ENCODE results near the gene SDK2.

Gene SDK2

DNA sequence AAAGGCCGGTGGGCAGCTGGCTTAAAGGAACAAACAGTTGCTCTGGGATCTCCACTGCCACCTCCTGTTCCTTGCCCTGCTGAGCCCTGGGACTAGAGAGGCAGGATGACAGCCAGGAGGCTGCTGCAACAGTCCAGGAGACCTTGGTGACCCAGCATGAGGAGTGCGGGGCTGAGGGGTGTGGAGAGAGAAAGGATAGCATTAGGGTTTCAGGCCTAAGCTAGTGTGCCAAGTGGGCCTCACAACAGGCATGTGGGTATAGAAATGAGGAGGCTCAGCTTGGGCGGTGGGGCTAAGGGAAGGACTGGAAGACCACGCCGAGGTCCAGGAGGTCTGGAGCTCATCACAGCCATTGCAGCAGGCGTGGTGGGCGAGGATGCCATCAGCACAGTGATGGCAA, 39.8 kb downstream of the SDK2 start:
- no peaks in the 10 kb centered on the region for H3K27me3 ChIP-seq (ENCODE audit: control insufficient read depth in 3 of 3, insufficient read depth in 3 of 3, low read depth in 1 of 3, low read length in 3 of 3)
- H3K4me1 ChIP-seq (ENCODE audit: control insufficient read depth in 2 of 2, insufficient read depth in 1 of 2, low read depth in 1 of 2, low read length in 2 of 2), result peaks cover 2 to 23% of the 10 kb centered on the region in 2 donors
- H3K9ac ChIP-seq (ENCODE audit: low read depth, low read length, poor library complexity), result no peak overlapping the region
- no peak overlapping the region for H2BK5ac ChIP-seq (ENCODE audit: low read length)
- no peak overlapping the region for H3K4me2 ChIP-seq (ENCODE audit: insufficient read depth, low read length, poor library complexity, severe bottlenecking)
- no CpG with 5 or more reads among the region's 7 CpGs for WGBS, 2 donors (ENCODE audit: extremely low coverage in 2 of 2, insufficient read length in 2 of 2, insufficient replicate concordance in 1 of 2)
- peaks cover 23% of the 10 kb centered on the region for H3K79me1 ChIP-seq (ENCODE audit: low read depth, low read length)
- H3K4ac ChIP-seq (ENCODE audit: low read length), result no peak overlapping the region
- no peak overlapping the region for H2BK120ac ChIP-seq (ENCODE audit: low read depth, low read length)
- H4K8ac ChIP-seq (ENCODE audit: low read depth, low read length), result no peak overlapping the region
- H3K18ac ChIP-seq (ENCODE audit: low read length), result peak overlapping the region; percentile 62
- no peak overlapping the region for H2BK15ac ChIP-seq (ENCODE audit: low read length)
- peak overlapping the region; percentile 57 for H3K14ac ChIP-seq (ENCODE audit: low read length)
- H3K27ac ChIP-seq (replicated peaks; ENCODE audit: low read length), result no peak overlapping the region
- no peak overlapping the region for H2BK12ac ChIP-seq (ENCODE audit: low read length)
- no peak for DNase-seq (ENCODE audit: low spot score)
- no peak overlapping the region for H3K4me3 ChIP-seq (ENCODE audit: low read length in 2 of 2)
- peaks cover 5 to 6% of the 10 kb centered on the region in 2 donors for H3K36me3 ChIP-seq (replicated peaks in 1 of 2; ENCODE audit: control insufficient read depth in 2 of 2, insufficient read depth in 2 of 2, low read length in 2 of 2)
- H4K91ac ChIP-seq (ENCODE audit: low read depth, low read length, poor library complexity), result no peak overlapping the region
- H2AK5ac ChIP-seq (ENCODE audit: low read depth, low read length), result no peak overlapping the region
- H3K9me3 ChIP-seq (replicated peaks in 1 of 2; ENCODE audit: control insufficient read depth in 2 of 2, insufficient read depth in 1 of 2, low read depth in 1 of 2, low read length in 2 of 2), result peaks cover 0 to 37% of the 10 kb centered on the region in 2 donors
- H3K23ac ChIP-seq (ENCODE audit: low read depth, low read length, poor library complexity), result no peak overlapping the region
- H2AFZ ChIP-seq (ENCODE audit: low read length), result no peak overlapping the region

DNA sequence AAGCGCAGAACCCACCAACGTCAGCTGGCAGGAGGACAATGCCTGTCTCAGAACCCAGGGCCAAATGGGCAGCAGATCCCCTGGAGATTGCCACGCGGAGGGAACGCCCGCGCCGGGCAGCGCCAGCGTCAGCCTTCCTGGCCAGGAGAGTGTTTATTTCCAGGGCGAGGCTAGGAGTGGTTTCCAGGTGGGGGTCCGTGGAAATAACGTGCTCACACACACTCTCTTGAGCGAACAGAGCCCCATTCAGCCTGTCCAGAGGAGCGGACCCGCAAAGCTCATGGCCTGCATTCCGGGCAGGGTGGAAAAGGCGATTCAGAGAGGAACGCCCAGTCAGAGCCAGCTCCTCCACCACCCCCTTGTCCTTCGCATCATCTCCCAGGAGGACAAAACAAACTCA, 40.3 kb downstream of the SDK2 start:
- peaks cover 2 to 17% of the 10 kb centered on the region in 2 donors for H3K4me1 ChIP-seq (ENCODE audit: control insufficient read depth in 2 of 2, insufficient read depth in 1 of 2, low read depth in 1 of 2, low read length in 2 of 2)
- H3K27ac ChIP-seq (replicated peaks; ENCODE audit: low read length), result no peak overlapping the region
- H3K9ac ChIP-seq (ENCODE audit: low read depth, low read length, poor library complexity), result no peak overlapping the region
- H3K27me3 ChIP-seq (ENCODE audit: control insufficient read depth in 3 of 3, insufficient read depth in 3 of 3, low read depth in 1 of 3, low read length in 3 of 3), result no peaks in the 10 kb centered on the region
- no peak overlapping the region for H2BK15ac ChIP-seq (ENCODE audit: low read length)
- no peak overlapping the region for H3K4me3 ChIP-seq (ENCODE audit: low read length in 2 of 2)
- H2BK5ac ChIP-seq (ENCODE audit: low read length), result no peak overlapping the region
- H3K36me3 ChIP-seq (replicated peaks in 1 of 2; ENCODE audit: control insufficient read depth in 2 of 2, insufficient read depth in 2 of 2, low read length in 2 of 2), result peaks cover 3 to 6% of the 10 kb centered on the region in 2 donors
- no peak overlapping the region for H3K14ac ChIP-seq (ENCODE audit: low read length)
- H3K9me3 ChIP-seq (replicated peaks in 1 of 2; ENCODE audit: control insufficient read depth in 2 of 2, insufficient read depth in 1 of 2, low read depth in 1 of 2, low read length in 2 of 2), result peaks cover 0 to 37% of the 10 kb centered on the region in 2 donors
- H2BK12ac ChIP-seq (ENCODE audit: low read length), result no peak overlapping the region
- no peak overlapping the region for H3K4me2 ChIP-seq (ENCODE audit: insufficient read depth, low read length, poor library complexity, severe bottlenecking)
- no peak overlapping the region for H4K8ac ChIP-seq (ENCODE audit: low read depth, low read length)
- H2AFZ ChIP-seq (ENCODE audit: low read length), result no peak overlapping the region
- no CpG with 5 or more reads among the region's 20 CpGs for WGBS, 2 donors (ENCODE audit: extremely low coverage in 2 of 2, insufficient read length in 2 of 2, insufficient replicate concordance in 1 of 2)
- no peak overlapping the region for H3K4ac ChIP-seq (ENCODE audit: low read length)
- H2BK120ac ChIP-seq (ENCODE audit: low read depth, low read length), result no peak overlapping the region
- H4K91ac ChIP-seq (ENCODE audit: low read depth, low read length, poor library complexity), result no peak overlapping the region
- no peak overlapping the region for H2AK5ac ChIP-seq (ENCODE audit: low read depth, low read length)
- H3K79me1 ChIP-seq (ENCODE audit: low read depth, low read length), result peaks cover 20% of the 10 kb centered on the region
- peak overlapping the region; percentile 60 for H3K18ac ChIP-seq (ENCODE audit: low read length)
- H3K23ac ChIP-seq (ENCODE audit: low read depth, low read length, poor library complexity), result no peak overlapping the region
- DNase-seq (ENCODE audit: low spot score), result no peak

DNA sequence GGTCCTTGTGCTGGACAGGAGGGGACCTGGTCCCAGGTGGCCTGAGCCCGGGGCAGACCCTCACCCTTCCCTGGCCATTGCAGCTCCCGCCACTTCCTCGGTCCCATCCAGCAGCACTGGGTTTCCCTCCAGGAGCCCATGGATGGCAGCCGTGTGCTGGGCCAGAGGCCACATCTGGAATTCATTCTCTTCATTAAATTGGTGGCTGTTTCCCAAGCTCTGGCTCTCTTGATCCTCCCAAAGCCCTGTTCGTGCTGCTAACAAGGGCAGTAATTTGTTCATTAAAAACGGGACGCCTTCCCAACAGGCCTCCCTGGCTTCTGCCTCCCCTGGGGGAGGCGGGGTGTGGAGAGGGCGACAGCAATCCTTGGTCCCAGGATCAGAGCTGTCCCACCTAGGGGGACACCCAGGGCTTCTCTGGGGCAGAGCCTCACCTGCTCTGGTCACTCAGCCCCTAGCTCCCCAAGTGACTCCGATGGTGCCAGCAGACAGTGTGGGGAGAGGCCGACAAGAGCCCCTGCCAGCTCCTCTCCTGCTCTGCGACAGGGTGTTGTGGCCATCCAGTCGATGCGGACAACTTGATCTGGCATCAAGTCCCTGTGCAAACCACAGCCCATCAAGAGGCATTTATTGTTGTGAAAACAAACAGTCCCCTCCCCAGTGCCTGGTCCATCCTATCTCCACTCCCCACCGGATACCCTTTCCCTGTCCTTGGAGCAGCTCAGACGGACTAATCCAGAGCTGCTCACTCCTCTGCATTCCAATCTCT, 44.0 kb downstream of the SDK2 start:
- H3K79me1 ChIP-seq (ENCODE audit: low read depth, low read length), result peaks cover 27% of the 10 kb centered on the region
- no peak for DNase-seq (ENCODE audit: low spot score)
- no peak overlapping the region for H2BK120ac ChIP-seq (ENCODE audit: low read depth, low read length)
- H2AK5ac ChIP-seq (ENCODE audit: low read depth, low read length), result peak overlapping the region; percentile 3
- H3K4me2 ChIP-seq (ENCODE audit: insufficient read depth, low read length, poor library complexity, severe bottlenecking), result no peak overlapping the region
- peaks cover 9 to 11% of the 10 kb centered on the region in 2 donors for H3K4me1 ChIP-seq (ENCODE audit: control insufficient read depth in 2 of 2, insufficient read depth in 1 of 2, low read depth in 1 of 2, low read length in 2 of 2)
- no peak overlapping the region for H3K14ac ChIP-seq (ENCODE audit: low read length)
- WGBS, 2 donors (ENCODE audit: extremely low coverage in 2 of 2, insufficient read length in 2 of 2, insufficient replicate concordance in 1 of 2), result no CpG with 5 or more reads among the region's 16 CpGs
- H3K18ac ChIP-seq (ENCODE audit: low read length), result peak overlapping the region; percentile 67
- peak overlapping the region; percentile 75 for H3K23ac ChIP-seq (ENCODE audit: low read depth, low read length, poor library complexity)
- no peak overlapping the region for H2BK12ac ChIP-seq (ENCODE audit: low read length)
- H3K27ac ChIP-seq (replicated peaks; ENCODE audit: low read length), result no peak overlapping the region
- H2BK5ac ChIP-seq (ENCODE audit: low read length), result peak overlapping the region; percentile 26
- H4K91ac ChIP-seq (ENCODE audit: low read depth, low read length, poor library complexity), result no peak overlapping the region
- H2AFZ ChIP-seq (ENCODE audit: low read length), result no peak overlapping the region
- H3K36me3 ChIP-seq (replicated peaks in 1 of 2; ENCODE audit: control insufficient read depth in 2 of 2, insufficient read depth in 2 of 2, low read length in 2 of 2), result peaks cover 3% of the 10 kb centered on the region in 2 donors
- no peak overlapping the region for H3K4ac ChIP-seq (ENCODE audit: low read length)
- H2BK15ac ChIP-seq (ENCODE audit: low read length), result no peak overlapping the region
- H3K9ac ChIP-seq (ENCODE audit: low read depth, low read length, poor library complexity), result no peak overlapping the region
- peaks cover 0 to 28% of the 10 kb centered on the region in 2 donors for H3K9me3 ChIP-seq (replicated peaks in 1 of 2; ENCODE audit: control insufficient read depth in 2 of 2, insufficient read depth in 1 of 2, low read depth in 1 of 2, low read length in 2 of 2)
- no peaks in the 10 kb centered on the region for H3K27me3 ChIP-seq (ENCODE audit: control insufficient read depth in 3 of 3, insufficient read depth in 3 of 3, low read depth in 1 of 3, low read length in 3 of 3)
- no peak overlapping the region for H4K8ac ChIP-seq (ENCODE audit: low read depth, low read length)
- H3K4me3 ChIP-seq (ENCODE audit: low read length in 2 of 2), result no peak overlapping the region

DNA sequence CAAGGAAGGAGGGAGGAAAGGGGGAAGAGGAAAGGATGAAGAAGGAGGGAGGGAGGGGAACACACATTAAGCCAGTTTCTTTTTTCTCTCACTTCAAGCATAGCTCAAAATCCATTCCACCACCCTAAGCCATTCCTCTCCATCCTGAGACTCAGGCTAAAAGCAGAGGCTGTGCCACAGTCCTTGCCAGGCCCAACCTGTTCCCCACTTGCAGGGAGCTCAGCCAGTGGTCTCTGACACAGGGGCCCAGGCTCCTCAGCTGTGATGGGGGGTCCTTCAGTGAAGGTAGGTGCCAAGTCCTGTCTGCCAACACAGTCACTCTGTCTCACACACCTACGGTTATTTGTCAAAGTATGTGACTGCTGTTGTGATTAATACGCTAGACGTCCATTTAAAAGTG, 44.6 kb downstream of the SDK2 start:
- no peak overlapping the region for H2BK15ac ChIP-seq (ENCODE audit: low read length)
- WGBS, 2 donors (ENCODE audit: extremely low coverage in 2 of 2, insufficient read length in 2 of 2, insufficient replicate concordance in 1 of 2), result no CpG with 5 or more reads among the region's 3 CpGs

More for the DNA sequence above, 44.6 kb downstream of the SDK2 start:
- Histone ChIP-seq H2BK120ac (ENCODE audit: low read depth, low read length) (no peak overlapping the region), H3K79me1 (ENCODE audit: low read depth, low read length) (peaks cover 22% of the 10 kb centered on the region), H2BK12ac (ENCODE audit: low read length) (no peak overlapping the region), H4K91ac (ENCODE audit: low read depth, low read length, poor library complexity) (no peak overlapping the region), H2AFZ (ENCODE audit: low read length) (no peak overlapping the region), H3K4me2 (ENCODE audit: insufficient read depth, low read length, poor library complexity, severe bottlenecking) (no peak overlapping the region), H3K4me1 (ENCODE audit: control insufficient read depth in 2 of 2, insufficient read depth in 1 of 2, low read depth in 1 of 2, low read length in 2 of 2) (peaks cover 10 to 12% of the 10 kb centered on the region in 2 donors), H3K9me3 (replicated peaks in 1 of 2; ENCODE audit: control insufficient read depth in 2 of 2, insufficient read depth in 1 of 2, low read depth in 1 of 2, low read length in 2 of 2) (peaks cover 0 to 21% of the 10 kb centered on the region in 2 donors), H3K27me3 (ENCODE audit: control insufficient read depth in 3 of 3, insufficient read depth in 3 of 3, low read depth in 1 of 3, low read length in 3 of 3) (no peaks in the 10 kb centered on the region), H3K9ac (ENCODE audit: low read depth, low read length, poor library complexity) (no peak overlapping the region), H3K18ac (ENCODE audit: low read length) (no peak overlapping the region), H3K4ac (ENCODE audit: low read length) (no peak overlapping the region), H3K14ac (ENCODE audit: low read length) (no peak overlapping the region), H3K36me3 (replicated peaks in 1 of 2; ENCODE audit: control insufficient read depth in 2 of 2, insufficient read depth in 2 of 2, low read length in 2 of 2) (peaks cover 0 to 3% of the 10 kb centered on the region in 2 donors), H3K23ac (ENCODE audit: low read depth, low read length, poor library complexity) (no peak overlapping the region), H4K8ac (ENCODE audit: low read depth, low read length) (no peak overlapping the region), H3K27ac (replicated peaks; ENCODE audit: low read length) (no peak overlapping the region), H2AK5ac (ENCODE audit: low read depth, low read length) (no peak overlapping the region), H2BK5ac (ENCODE audit: low read length) (no peak overlapping the region), H3K4me3 (ENCODE audit: low read length in 2 of 2) (no peak overlapping the region)
- no peak for DNase-seq (ENCODE audit: low spot score)

All from neuronal stem cell (in vitro differentiated cells).